Transverse colon (tissue), 4 donors: Measurements from ENCODE around the gene IFT22. TPM values are rescaled to one million over a fixed set of nuclear protein-coding genes. Genes with fewer than 3 reads are reported as not detected.
"Not testable (repeated sequence)": the region's sequence is repeated elsewhere in the genome, so short reads cannot be mapped to it uniquely, and the experiment has no call there.

Source experiments
- DNase-seq: peaks from one replicate; pipeline ENCODE4 v3.0.0-alpha.2; 2019
- H3K27ac ChIP-seq, 4 donors: fragments of 200-600 bp; sonication (generic); 2 replicates each; pipeline ENCODE4 v1.5.1; 2016 to 2018; ENCODE audit warnings: inconsistent platforms in 4 of 4
- H3K27me3 ChIP-seq: fragments of 200-600 bp; sonication (generic); 2 replicates; pipeline ENCODE4 v1.5.1; 2017; ENCODE audit warnings: inconsistent platforms
- H3K36me3 ChIP-seq, 4 donors: fragments of 200-600 bp; sonication (generic); 2 replicates each; pipeline ENCODE4 v1.5.1; 2017 to 2019; ENCODE audit warnings: inconsistent platforms in 4 of 4
- H3K4me1 ChIP-seq, 4 donors: fragments of 200-600 bp; sonication (generic); 2 replicates each; pipeline ENCODE4 v1.5.1; 2017 to 2020; ENCODE audit warnings: inconsistent platforms in 4 of 4
- H3K4me3 ChIP-seq, 4 donors: fragments of 200-600 bp; sonication (generic); 1 replicate in 1 of 4; 2 replicates in 3 of 4; pipeline versions ENCODE4 v1.5.1 to v1.6.1; 2017 to 2019; ENCODE audit warnings: inconsistent platforms in 4 of 4
- H3K9me3 ChIP-seq, 2 donors: fragments of 200-600 bp; sonication (generic); 2 replicates each; pipeline ENCODE4 v1.5.1; 2017 to 2019; ENCODE audit warnings: inconsistent platforms in 2 of 2
- CTCF ChIP-seq, 5 experiments: fragments of 200-600 bp in 3 of 5; fragments of 450-650 bp in 2 of 5; sonication (generic) in 3 of 5; IDR thresholded peaks; 1 replicate in 2 of 5; 2 replicates in 3 of 5; pipeline ENCODE4 v1.5.1; 2016 to 2017; ENCODE audit warnings: antibody characterized with exemption in 5 of 5, inconsistent platforms in 3 of 5, mild to moderate bottlenecking in 2 of 5, moderate library complexity in 1 of 5
- EP300 ChIP-seq: sonication (generic); formaldehyde crosslinking; IDR thresholded peaks from one replicate; pipeline ENCODE4 v1.6.1; 2017; ENCODE audit warnings: antibody characterized with exemption, low read depth
- POLR2A ChIP-seq: fragments of 450-650 bp; IDR thresholded peaks from one replicate; pipeline ENCODE4 v1.6.1; 2016; ENCODE audit warnings: antibody characterized with exemption, mild to moderate bottlenecking, moderate library complexity
- POLR2AphosphoS5 ChIP-seq, 3 donors: sonication (generic); formaldehyde crosslinking; IDR thresholded peaks; one replicate each; pipeline ENCODE4 v1.6.1; 2016; ENCODE audit warnings: antibody characterized with exemption in 3 of 3
- WGBS, 2 donors: methylation state at CpG; one replicate each; pipeline ENCODE4 v1.1.5; 2018; ENCODE audit warnings: low coverage in 1 of 2; 5-methylcytosine and 5-hydroxymethylcytosine counted together
- in situ Hi-C, 4 donors: fragments of 200-750 bp; cut with MboI; loops; one replicate each; pipeline versions ENCODE4 v1.15.0 to v1.15.1; 2017; ENCODE audit warnings: low sequenced_read_pairs in 3 of 4, low pct_ligation_motif_present in 1 of 4, low pct_unique_long_range_greater_than_20kb in 1 of 4
- intact Hi-C: fragments of 100-400 bp; cut with DNase I; formaldehyde crosslinking; loops from one replicate; pipeline ENCODE4 v1.15.1; 2023; ENCODE audit warnings: low total_unique reads
- total RNA-seq, 4 donors: library from RNA; depleted of rRNA; stranded (reverse); fragments of >200 nt; gene quantifications; one replicate each; pipeline ENCODE4 v1.1.0, GENCODE V29; 2016

Gene IFT22
- total RNA-seq, 4 donors from 2014 or later = 9.4 to 30.6 (median 11.3) TPM

DNA sequence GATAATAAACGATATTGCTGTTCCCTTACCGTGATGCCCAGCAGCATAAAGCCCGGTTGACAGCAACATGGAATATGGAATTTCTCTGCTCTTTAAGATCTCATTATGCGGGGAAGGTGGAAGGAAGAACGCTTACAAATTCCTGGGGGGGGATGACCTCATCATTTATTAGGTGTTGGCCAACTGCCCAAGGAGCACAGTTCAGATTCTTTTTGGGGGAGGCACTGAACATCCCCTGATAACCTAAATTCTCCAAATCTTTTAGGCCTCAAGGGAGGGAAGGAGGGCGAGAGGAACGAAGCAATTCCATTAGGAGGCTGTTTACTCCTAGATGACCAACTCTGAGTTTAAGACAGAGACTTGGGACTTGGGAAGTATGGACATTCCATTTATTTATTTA lies 35.8 kb upstream of the IFT22 start:
- no peaks in the 10 kb centered on the region for H3K36me3 ChIP-seq
- in situ Hi-C loops = no loop called here
- WGBS, 2 donors = 60 to 62% methylated on average over 7 of the region's 7 CpGs
- H3K4me3 ChIP-seq = no peak overlapping the region
- no peaks in the 10 kb centered on the region for H3K9me3 ChIP-seq
- DNase-seq = no peak
- peaks cover 29% of the 10 kb centered on the region for H3K27me3 ChIP-seq
- no peak for TF ChIP-seq POLR2A
- intact Hi-C loops = no loop called here
- H3K4me1 ChIP-seq = peaks cover 0 to 7% (median 0%) of the 10 kb centered on the region in 4 donors
- no peak overlapping the region for H3K27ac ChIP-seq

DNA sequence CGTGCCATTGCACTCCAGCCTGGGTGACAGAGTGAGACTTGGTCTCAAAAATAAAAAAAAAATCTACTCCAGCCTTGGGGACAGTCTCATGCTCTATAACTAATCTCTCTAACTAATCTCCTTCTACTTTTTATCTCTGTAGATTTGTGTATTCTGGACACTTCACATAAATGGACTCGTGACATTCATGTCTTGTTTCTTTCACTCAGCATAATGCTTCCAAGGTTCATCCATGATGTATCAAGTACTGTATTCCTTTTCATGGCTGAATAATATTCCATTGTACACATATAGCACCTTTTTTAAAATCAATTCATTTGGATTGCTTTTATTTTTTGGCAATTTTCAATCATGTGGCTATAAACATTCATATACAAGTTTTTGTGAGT lies 31.3 kb upstream of the IFT22 start:
- in situ Hi-C loops (no loop called here), intact Hi-C loops (no loop called here)
- Histone ChIP-seq H3K27me3 (peaks cover 9% of the 10 kb centered on the region), H3K9me3 (no peaks in the 10 kb centered on the region), H3K4me3 (no peak overlapping the region), H3K27ac (peak overlapping the region in 3 of 4 donors; percentile 17 to 58 (median 55)), H3K4me1 (peaks cover 0 to 17% (median 4%) of the 10 kb centered on the region in 4 donors), H3K36me3 (no peaks in the 10 kb centered on the region)
- DNase-seq = no peak
- WGBS, 2 donors = 51 to 77% methylated on average over 2 of the region's 2 CpGs
- no peak for TF ChIP-seq EP300

- intact Hi-C loops, H3K4me3 ChIP-seq, in situ Hi-C loops, H3K36me3 ChIP-seq, H3K27ac ChIP-seq, DNase-seq, H3K27me3 ChIP-seq, H3K9me3 ChIP-seq: not testable (repeated sequence)
- peaks cover 0 to 17% (median 4%) of the 10 kb centered on the region in 4 donors for H3K4me1 ChIP-seq
- 70 to 96% methylated on average over 5 to 11 of the region's 12 CpGs for WGBS, 2 donors
These were observed 27.7 kb upstream of the IFT22 start for GRCh38 chr7:101349300-101349699.

DNA sequence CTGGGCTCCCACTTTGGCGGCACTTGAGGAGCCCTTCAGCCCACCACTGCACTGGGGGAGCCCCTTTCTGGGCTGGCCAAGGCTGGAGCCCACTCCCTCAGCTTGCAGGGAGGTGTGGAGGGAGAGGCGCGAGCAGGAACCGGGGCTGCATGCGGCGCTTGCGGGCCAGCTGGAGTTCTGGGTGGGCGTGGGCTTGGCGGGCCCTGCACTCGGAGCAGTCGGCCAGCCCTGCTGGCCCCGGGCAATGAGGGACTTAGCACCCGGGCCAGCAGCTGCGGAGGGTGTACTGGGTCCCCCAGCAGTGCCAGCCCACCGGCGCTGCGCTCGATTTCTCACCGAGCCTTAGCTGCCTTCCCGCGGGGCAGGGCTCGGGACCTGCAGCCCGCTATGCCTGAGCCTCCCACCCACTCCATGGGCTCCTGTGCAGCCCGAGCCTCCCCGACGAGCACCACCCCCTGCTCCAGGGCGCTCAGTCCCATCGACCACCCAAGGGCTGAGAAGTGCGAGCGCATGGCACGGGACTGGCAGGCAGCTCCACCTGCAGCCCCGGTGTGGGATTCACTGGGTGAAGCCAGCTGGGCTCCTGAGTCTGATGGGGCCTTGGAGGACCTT lies 26.9 kb upstream of the IFT22 start:
- DNase-seq, intact Hi-C loops, in situ Hi-C loops, H3K27ac ChIP-seq, H3K27me3 ChIP-seq, H3K36me3 ChIP-seq, H3K9me3 ChIP-seq, H3K4me3 ChIP-seq: not testable (repeated sequence)
- H3K4me1 ChIP-seq = peaks cover 0 to 17% (median 4%) of the 10 kb centered on the region in 4 donors
- WGBS, 2 donors = 92% methylated on average over 30 of the region's 32 CpGs; no CpG with 5 or more reads in 1 of the 2 donors

- Histone ChIP-seq H3K27ac (no peak overlapping the region), H3K4me1 (peaks cover 0 to 10% (median 4%) of the 10 kb centered on the region in 4 donors), H3K4me3 (no peak overlapping the region), H3K27me3 (no peaks in the 10 kb centered on the region), H3K36me3 (no peaks in the 10 kb centered on the region), H3K9me3 (no peaks in the 10 kb centered on the region)
- 90 to 93% methylated on average over 4 to 15 of the region's 15 CpGs for WGBS, 2 donors
- no peak for DNase-seq
- intact Hi-C loops (no loop called here), in situ Hi-C loops (no loop called here)
- TF ChIP-seq CTCF (IDR thresholded peaks at IDR 0.05) (no peak), EP300 (no peak), POLR2AphosphoS5 (IDR thresholded peaks at IDR 0.05) (no peak), POLR2A (no peak)
These were observed 25.9 kb upstream of the IFT22 start for GRCh38 chr7:101347477-101347876.

DNA sequence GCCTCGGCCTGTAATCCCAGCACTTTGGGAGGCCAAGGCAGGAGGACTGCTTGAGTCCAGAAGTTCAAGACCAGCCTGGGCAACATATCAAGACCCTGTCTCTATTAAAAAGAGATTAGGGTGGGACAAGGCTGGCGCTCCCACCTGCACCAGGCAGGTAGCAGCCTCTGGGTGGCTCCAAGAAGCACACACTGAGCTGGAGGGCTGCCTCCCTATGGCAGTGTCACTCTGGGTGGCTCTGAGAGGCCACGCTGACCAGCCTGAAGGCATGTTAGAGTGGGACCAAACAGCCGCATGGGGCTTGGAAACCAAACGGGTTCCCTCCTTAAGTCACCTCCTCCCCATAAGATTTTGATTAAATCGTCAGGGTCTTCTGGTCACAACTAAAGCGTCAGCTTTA lies 21.3 kb upstream of the IFT22 start:
- WGBS, 2 donors = 89% methylated on average over 5 to 7 of the region's 7 CpGs

More for the DNA sequence above, 21.3 kb upstream of the IFT22 start:
- Histone ChIP-seq H3K27me3 (no peaks in the 10 kb centered on the region), H3K4me3 (no peak overlapping the region), H3K9me3 (no peaks in the 10 kb centered on the region), H3K36me3 (no peaks in the 10 kb centered on the region), H3K4me1 (no peaks in the 10 kb centered on the region), H3K27ac (no peak overlapping the region)
- in situ Hi-C loops (no loop called here), intact Hi-C loops (no loop called here)
- no peak for DNase-seq
- TF ChIP-seq POLR2A (no peak), EP300 (no peak), POLR2AphosphoS5 (IDR thresholded peaks at IDR 0.05) (no peak), CTCF (IDR thresholded peaks at IDR 0.05) (no peak)
